HEK293T (cell line): ENCODE measurements around the gene LCP1.

Experiments
- CTCF ChIA-PET: fragments of 350-600 bp; formaldehyde crosslinking; extraction: SDS; loops from one replicate; lab custom pipeline; 2021; ENCODE audit warnings: antibody characterized with exemption, inconsistent platforms; lab: Yijun Ruan, JAX
- POLR2A ChIA-PET: fragments of 350-600 bp; formaldehyde crosslinking; extraction: SDS; loops from one replicate; lab custom pipeline; 2020; ENCODE audit warnings: antibody characterized with exemption, inconsistent platforms; lab: Yijun Ruan, JAX
- DNase-seq: peaks from one replicate; pipeline ENCODE4 v3.0.0; 2012; ENCODE audit warnings: mixed read lengths; ENCODE audit errors: extremely low spot score
- ARNT ChIP-seq: fragments of 450-650 bp; IDR thresholded peaks from 2 replicates; pipeline ENCODE4 v1.6.1; 2017; ENCODE audit warnings: mild to moderate bottlenecking
- BHLHE40 ChIP-seq: fragments of 450-650 bp; IDR thresholded peaks from 2 replicates; pipeline ENCODE4 v1.6.1; 2016; ENCODE audit warnings: mild to moderate bottlenecking, moderate library complexity, borderline replicate concordance
- CTBP1 ChIP-seq: fragments of 450-650 bp; IDR thresholded peaks from 2 replicates; pipeline ENCODE4 v1.6.1; 2016; ENCODE audit warnings: borderline replicate concordance
- ELF4 ChIP-seq: fragments of 450-650 bp; IDR thresholded peaks from 2 replicates; pipeline ENCODE4 v1.6.1; 2017; ENCODE audit warnings: antibody characterized with exemption
- FOXA1 ChIP-seq: fragments of 450-650 bp; IDR thresholded peaks from 2 replicates; pipeline ENCODE4 v1.6.1; 2016; ENCODE audit warnings: mild to moderate bottlenecking
- FOXK2 ChIP-seq: fragments of 450-650 bp; IDR thresholded peaks from 2 replicates; pipeline ENCODE4 v1.6.1; 2016; ENCODE audit warnings: mild to moderate bottlenecking
- FOXM1 ChIP-seq: fragments of 450-650 bp; IDR thresholded peaks from 2 replicates; pipeline ENCODE4 v1.6.1; 2017; ENCODE audit warnings: mild to moderate bottlenecking, borderline replicate concordance
- HDGF ChIP-seq: fragments of 450-650 bp; IDR thresholded peaks from 2 replicates; pipeline ENCODE4 v1.6.1; 2017; ENCODE audit warnings: antibody characterized with exemption, borderline replicate concordance
- L3MBTL2 ChIP-seq: fragments of 450-650 bp; conservative IDR thresholded peaks from 2 replicates; pipeline ENCODE4 v1.6.1; 2016; ENCODE audit warnings: mild to moderate bottlenecking
- LEF1 ChIP-seq: fragments of 450-650 bp; IDR thresholded peaks from 2 replicates; pipeline ENCODE4 v1.6.1; 2017; ENCODE audit warnings: mild to moderate bottlenecking, borderline replicate concordance
- NFRKB ChIP-seq: fragments of 450-650 bp; IDR thresholded peaks from 2 replicates; pipeline ENCODE4 v1.6.1; 2016; ENCODE audit warnings: mild to moderate bottlenecking, moderate library complexity
- PKNOX1 ChIP-seq: fragments of 450-650 bp; IDR thresholded peaks from 2 replicates; pipeline ENCODE4 v1.6.1; 2016
- SP1 ChIP-seq: fragments of 450-650 bp; IDR thresholded peaks from 2 replicates; pipeline ENCODE4 v1.6.1; 2017
- SUZ12 ChIP-seq: fragments of 450-650 bp; IDR thresholded peaks from 2 replicates; pipeline ENCODE4 v1.6.1; 2016; ENCODE audit warnings: mild to moderate bottlenecking
- TARDBP ChIP-seq: fragments of 450-650 bp; IDR thresholded peaks from 2 replicates; pipeline ENCODE4 v1.6.1; 2016
- ZNF384 ChIP-seq: fragments of 450-650 bp; IDR thresholded peaks from 2 replicates; pipeline ENCODE4 v1.6.1; 2016

LCP1 gene

GRCh38 chr13:46146898-46147297 is 35.1 kb downstream of the LCP1 start:
- CTCF ChIA-PET: no interaction called here
- POLR2A ChIA-PET: no interaction called here
- TF ChIP-seq FOXK2: no peak
- no peak for TF ChIP-seq BHLHE40
- TF ChIP-seq CTBP1: no peak
- no peak for TF ChIP-seq FOXM1
- TF ChIP-seq ELF4: no peak
- TF ChIP-seq PKNOX1: no peak
- TF ChIP-seq ARNT: no peak
- TF ChIP-seq LEF1: no peak
- TF ChIP-seq SP1: no peak
- no peak for TF ChIP-seq NFRKB
- TF ChIP-seq FOXA1: no peak
- no peak for TF ChIP-seq TARDBP
- TF ChIP-seq L3MBTL2: no peak
- TF ChIP-seq SUZ12: no peak
- TF ChIP-seq HDGF: no peak
- peak; percentile 28 for DNase-seq

- CTCF ChIA-PET: no interaction called here
Observed at GRCh38 chr13:46145950-46146349, 36.0 kb downstream of the LCP1 start.

GRCh38 chr13:46145135-46145534 is 36.8 kb downstream of the LCP1 start:
- CTCF ChIA-PET: no interaction called here
- no peak for TF ChIP-seq ARNT
- no peak for TF ChIP-seq FOXM1
- no peak for TF ChIP-seq LEF1
- TF ChIP-seq BHLHE40: no peak
- no peak for TF ChIP-seq FOXK2
- no peak for TF ChIP-seq L3MBTL2
- TF ChIP-seq ELF4: no peak
- TF ChIP-seq SP1: no peak
- no peak for TF ChIP-seq NFRKB
- TF ChIP-seq FOXA1: no peak
- POLR2A ChIA-PET: no interaction called here
- DNase-seq: no peak

More at GRCh38 chr13:46145950-46146349, 36.0 kb downstream of the LCP1 start:
- POLR2A ChIA-PET: no interaction called here
- DNase-seq: no peak
- TF ChIP-seq L3MBTL2: no peak
- TF ChIP-seq ZNF384: no peak
- no peak for TF ChIP-seq LEF1
- no peak for TF ChIP-seq BHLHE40
- no peak for TF ChIP-seq CTBP1
- TF ChIP-seq FOXM1: no peak
- TF ChIP-seq TARDBP: no peak
- TF ChIP-seq NFRKB: no peak
- TF ChIP-seq HDGF: no peak
- TF ChIP-seq PKNOX1: no peak
- no peak for TF ChIP-seq ELF4
- no peak for TF ChIP-seq FOXK2
- no peak for TF ChIP-seq SUZ12
- TF ChIP-seq SP1: no peak

- DNase-seq: no peak
- TF ChIP-seq NFRKB (no peak), HDGF (no peak), ARNT (no peak), FOXK2 (no peak), ELF4 (no peak), ZNF384 (no peak), SP1 (no peak), PKNOX1 (no peak), FOXM1 (no peak), L3MBTL2 (no peak), BHLHE40 (no peak), LEF1 (no peak), TARDBP (no peak), FOXA1 (no peak), SUZ12 (no peak), CTBP1 (no peak)
- POLR2A ChIA-PET: no interaction called here
- CTCF ChIA-PET: interaction anchor here (0.9 to 1.1 kb wide), 2 partner anchors 9 to 237 kb away, joined by 3 to 4 read pairs; no protein-coding TSS in a partner anchor
Observed at GRCh38 chr13:46143184-46143701, 38.7 kb downstream of the LCP1 start.

GRCh38 chr13:46142776-46143175 is 39.2 kb downstream of the LCP1 start:
- CTCF ChIA-PET: interaction anchor here (0.6 to 0.9 kb wide), 2 partner anchors 59 to 237 kb away, joined by 3 to 4 read pairs; no protein-coding TSS in a partner anchor
- POLR2A ChIA-PET: no interaction called here

More at GRCh38 chr13:46142776-46143175, 39.2 kb downstream of the LCP1 start:
- TF ChIP-seq FOXA1 (no peak), LEF1 (no peak), NFRKB (no peak), BHLHE40 (no peak), FOXM1 (no peak), L3MBTL2 (no peak), ELF4 (no peak), SUZ12 (no peak), ARNT (no peak), SP1 (no peak), CTBP1 (no peak), HDGF (no peak), TARDBP (no peak), PKNOX1 (no peak)
- DNase-seq: no peak
